GM23338 (cell line): Measurements from ENCODE around the gene PTCD2. TPM values are rescaled to one million over a fixed set of nuclear protein-coding genes. Genes with fewer than 3 reads are reported as not detected.

Experiments used
- CTCF ChIP-seq, 2 experiments: fragments of 200-600 bp in 1 of 2; sonication (generic) in 1 of 2; conservative IDR thresholded peaks; 2 replicates each; pipeline versions ENCODE4 v1.5.1 to v1.6.1; 2016 to 2017; ENCODE audit warnings: antibody characterized with exemption in 2 of 2, low read depth in 2 of 2, mild to moderate bottlenecking in 2 of 2, moderate library complexity in 1 of 2
- ETS1 ChIP-seq: IDR thresholded peaks from 2 replicates; pipeline ENCODE4 v1.6.1; 2016; ENCODE audit warnings: antibody characterized with exemption
- EZH2 ChIP-seq: fragments of 200-600 bp; sonication (generic); IDR thresholded peaks from one replicate; pipeline ENCODE4 v1.8.0; 2017; ENCODE audit warnings: antibody characterized with exemption, mild to moderate bottlenecking, low read depth; ENCODE audit not compliant: unreplicated experiment
- EZH2phosphoT487 ChIP-seq: fragments of 200-600 bp; sonication (generic); IDR thresholded peaks from one replicate; pipeline ENCODE4 v1.8.1; 2018; ENCODE audit warnings: antibody characterized with exemption; ENCODE audit not compliant: unreplicated experiment
- JUNB ChIP-seq: IDR thresholded peaks from one replicate; pipeline ENCODE4 v1.6.1; 2016; ENCODE audit warnings: antibody characterized with exemption; ENCODE audit not compliant: unreplicated experiment
- NANOG ChIP-seq: IDR thresholded peaks from 2 replicates; pipeline ENCODE4 v1.6.1; 2016; ENCODE audit warnings: antibody characterized with exemption, borderline replicate concordance
- POLR2AphosphoS5 ChIP-seq: IDR thresholded peaks from 2 replicates; pipeline ENCODE4 v1.6.1; 2016; ENCODE audit warnings: antibody characterized with exemption, low read depth
- STAT1 ChIP-seq: IDR thresholded peaks from one replicate; pipeline ENCODE4 v1.6.1; 2016; ENCODE audit warnings: antibody characterized with exemption; ENCODE audit not compliant: unreplicated experiment
- ZNF114 ChIP-seq: fragments of 250-450 bp; sonication (Bioruptor Pico); IDR thresholded peaks from 2 replicates; pipeline ENCODE4 v1.5.0; 2020; ENCODE audit warnings: mild to moderate bottlenecking, moderate library complexity
- polyA plus RNA-seq: library from polyadenylated mRNA; unstranded; fragments of >200 nt; fragmentation: Nextera tagmentation; extraction: Ambion mirVana; gene quantifications from 2 replicates; pipeline ENCODE4 v1.2.1, GENCODE V29; 2016
- total RNA-seq: library from RNA; depleted of rRNA; stranded (reverse); fragments of >200 nt; shearing (Covaris generic); gene quantifications from 2 replicates; pipeline ENCODE4 v1.2.3, GENCODE V29; 2014
- TF ChIP-seq, protein P1 (sequence below): fragments of 250-450 bp; sonication (Bioruptor Pico); IDR thresholded peaks from 2 replicates; pipeline ENCODE4 v1.5.0; 2020; ENCODE audit warnings: mild to moderate bottlenecking, moderate library complexity

PTCD2 gene
- total and polyA plus RNA-seq, 2 experiments from 2014 or later, result 8.8 to 14.5 TPM

DNA sequence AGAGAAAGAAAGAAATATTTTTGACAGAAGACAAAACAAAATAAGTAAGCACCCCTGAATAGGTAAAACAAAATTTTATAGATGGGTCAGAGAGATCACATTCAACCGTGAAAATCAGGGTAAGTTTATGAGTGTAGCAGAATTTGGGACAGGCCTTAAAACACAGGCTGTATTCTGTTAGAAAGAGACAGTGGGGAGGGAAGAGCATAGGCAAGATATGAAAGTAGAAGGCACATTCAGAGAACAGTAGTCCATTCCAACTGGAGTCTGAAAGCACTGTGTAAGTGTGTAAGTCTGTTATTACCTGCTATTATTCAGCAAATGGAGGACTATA is 38.8 kb upstream of the PTCD2 start (continued):
- TF ChIP-seq, protein P1, sequence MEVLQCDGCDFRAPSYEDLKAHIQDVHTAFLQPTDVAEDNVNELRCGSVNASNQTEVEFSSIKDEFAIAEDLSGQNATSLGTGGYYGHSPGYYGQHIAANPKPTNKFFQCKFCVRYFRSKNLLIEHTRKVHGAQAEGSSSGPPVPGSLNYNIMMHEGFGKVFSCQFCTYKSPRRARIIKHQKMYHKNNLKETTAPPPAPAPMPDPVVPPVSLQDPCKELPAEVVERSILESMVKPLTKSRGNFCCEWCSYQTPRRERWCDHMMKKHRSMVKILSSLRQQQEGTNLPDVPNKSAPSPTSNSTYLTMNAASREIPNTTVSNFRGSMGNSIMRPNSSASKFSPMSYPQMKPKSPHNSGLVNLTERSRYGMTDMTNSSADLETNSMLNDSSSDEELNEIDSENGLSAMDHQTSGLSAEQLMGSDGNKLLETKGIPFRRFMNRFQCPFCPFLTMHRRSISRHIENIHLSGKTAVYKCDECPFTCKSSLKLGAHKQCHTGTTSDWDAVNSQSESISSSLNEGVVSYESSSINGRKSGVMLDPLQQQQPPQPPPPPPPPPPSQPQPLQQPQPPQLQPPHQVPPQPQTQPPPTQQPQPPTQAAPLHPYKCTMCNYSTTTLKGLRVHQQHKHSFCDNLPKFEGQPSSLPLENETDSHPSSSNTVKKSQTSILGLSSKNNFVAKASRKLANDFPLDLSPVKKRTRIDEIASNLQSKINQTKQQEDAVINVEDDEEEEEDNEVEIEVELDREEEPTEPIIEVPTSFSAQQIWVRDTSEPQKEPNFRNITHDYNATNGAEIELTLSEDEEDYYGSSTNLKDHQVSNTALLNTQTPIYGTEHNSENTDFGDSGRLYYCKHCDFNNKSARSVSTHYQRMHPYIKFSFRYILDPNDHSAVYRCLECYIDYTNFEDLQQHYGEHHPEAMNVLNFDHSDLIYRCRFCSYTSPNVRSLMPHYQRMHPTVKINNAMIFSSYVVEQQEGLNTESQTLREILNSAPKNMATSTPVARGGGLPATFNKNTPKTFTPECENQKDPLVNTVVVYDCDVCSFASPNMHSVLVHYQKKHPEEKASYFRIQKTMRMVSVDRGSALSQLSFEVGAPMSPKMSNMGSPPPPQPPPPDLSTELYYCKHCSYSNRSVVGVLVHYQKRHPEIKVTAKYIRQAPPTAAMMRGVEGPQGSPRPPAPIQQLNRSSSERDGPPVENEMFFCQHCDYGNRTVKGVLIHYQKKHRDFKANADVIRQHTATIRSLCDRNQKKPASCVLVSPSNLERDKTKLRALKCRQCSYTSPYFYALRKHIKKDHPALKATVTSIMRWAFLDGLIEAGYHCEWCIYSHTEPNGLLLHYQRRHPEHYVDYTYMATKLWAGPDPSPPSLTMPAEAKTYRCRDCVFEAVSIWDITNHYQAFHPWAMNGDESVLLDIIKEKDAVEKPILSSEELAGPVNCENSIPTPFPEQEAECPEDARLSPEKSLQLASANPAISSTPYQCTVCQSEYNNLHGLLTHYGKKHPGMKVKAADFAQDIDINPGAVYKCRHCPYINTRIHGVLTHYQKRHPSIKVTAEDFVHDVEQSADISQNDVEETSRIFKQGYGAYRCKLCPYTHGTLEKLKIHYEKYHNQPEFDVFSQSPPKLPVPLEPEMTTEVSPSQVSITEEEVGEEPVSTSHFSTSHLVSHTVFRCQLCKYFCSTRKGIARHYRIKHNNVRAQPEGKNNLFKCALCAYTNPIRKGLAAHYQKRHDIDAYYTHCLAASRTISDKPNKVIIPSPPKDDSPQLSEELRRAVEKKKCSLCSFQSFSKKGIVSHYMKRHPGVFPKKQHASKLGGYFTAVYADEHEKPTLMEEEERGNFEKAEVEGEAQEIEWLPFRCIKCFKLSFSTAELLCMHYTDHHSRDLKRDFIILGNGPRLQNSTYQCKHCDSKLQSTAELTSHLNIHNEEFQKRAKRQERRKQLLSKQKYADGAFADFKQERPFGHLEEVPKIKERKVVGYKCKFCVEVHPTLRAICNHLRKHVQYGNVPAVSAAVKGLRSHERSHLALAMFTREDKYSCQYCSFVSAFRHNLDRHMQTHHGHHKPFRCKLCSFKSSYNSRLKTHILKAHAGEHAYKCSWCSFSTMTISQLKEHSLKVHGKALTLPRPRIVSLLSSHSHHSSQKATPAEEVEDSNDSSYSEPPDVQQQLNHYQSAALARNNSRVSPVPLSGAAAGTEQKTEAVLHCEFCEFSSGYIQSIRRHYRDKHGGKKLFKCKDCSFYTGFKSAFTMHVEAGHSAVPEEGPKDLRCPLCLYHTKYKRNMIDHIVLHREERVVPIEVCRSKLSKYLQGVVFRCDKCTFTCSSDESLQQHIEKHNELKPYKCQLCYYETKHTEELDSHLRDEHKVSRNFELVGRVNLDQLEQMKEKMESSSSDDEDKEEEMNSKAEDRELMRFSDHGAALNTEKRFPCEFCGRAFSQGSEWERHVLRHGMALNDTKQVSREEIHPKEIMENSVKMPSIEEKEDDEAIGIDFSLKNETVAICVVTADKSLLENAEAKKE (CRISPR knock-in tag), result no peak
- TF ChIP-seq STAT1 (no peak), NANOG (no peak), EZH2phosphoT487 (no peak), ZNF114 (no peak), JUNB (no peak), POLR2AphosphoS5 (no peak), ETS1 (no peak), EZH2 (no peak), CTCF (conservative IDR thresholded peaks at IDR 0.05; ENCODE audit: low read depth in 2 of 2) (no peak)
